ENCODE results near the gene ACAN. TPM values are rescaled to one million over a fixed set of nuclear protein-coding genes. Genes with fewer than 3 reads are reported as not detected.

ACAN gene
- total RNA-seq, 1 experiment from 2014 or later = 0.96 TPM

GRCh38 chr15:88842156-88842555, 38.9 kb downstream of the ACAN start:
- DNase-seq (ENCODE audit: low read depth) = no peak

- no peak for DNase-seq (ENCODE audit: low read depth)
Measured at GRCh38 chr15:88843334-88843733, 40.1 kb downstream of the ACAN start.

- no peak for DNase-seq (ENCODE audit: low read depth)
Measured at GRCh38 chr15:88844749-88845386, 41.6 kb downstream of the ACAN start.

GRCh38 chr15:88845616-88846015, 42.4 kb downstream of the ACAN start:
- DNase-seq (ENCODE audit: low read depth) = no peak

- no peak for DNase-seq (ENCODE audit: low read depth)
Measured at GRCh38 chr15:88847144-88847543, 43.9 kb downstream of the ACAN start.

- no peak for DNase-seq (ENCODE audit: low read depth)
Measured at GRCh38 chr15:88848203-88848602, 45.0 kb downstream of the ACAN start.

GRCh38 chr15:88849376-88850072, 46.3 kb downstream of the ACAN start:
- no peak for DNase-seq (ENCODE audit: low read depth)

- DNase-seq (ENCODE audit: low read depth) = no peak
Measured at GRCh38 chr15:88852476-88852875, 49.2 kb downstream of the ACAN start.

- no peak for DNase-seq (ENCODE audit: low read depth)
Measured at GRCh38 chr15:88858934-88859333, 55.7 kb downstream of the ACAN start.

GRCh38 chr15:88859550-88859949, 56.3 kb downstream of the ACAN start:
- DNase-seq (ENCODE audit: low read depth) = no peak

- DNase-seq (ENCODE audit: low read depth) = no peak
Measured at GRCh38 chr15:88860212-88860611, 57.0 kb downstream of the ACAN start.

- no peak for DNase-seq (ENCODE audit: low read depth)
Measured at GRCh38 chr15:88863412-88863811, 60.2 kb downstream of the ACAN start.

GRCh38 chr15:88864861-88865497, 61.7 kb downstream of the ACAN start:
- DNase-seq (ENCODE audit: low read depth) = no peak

- DNase-seq (ENCODE audit: low read depth) = no peak
Measured at GRCh38 chr15:88865498-88866099, 62.4 kb downstream of the ACAN start.

- DNase-seq (ENCODE audit: low read depth) = no peak
Measured at GRCh38 chr15:88866295-88866881, 63.2 kb downstream of the ACAN start.

GRCh38 chr15:88871313-88871712, 68.1 kb downstream of the ACAN start:
- DNase-seq (ENCODE audit: low read depth) = no peak

- peak; percentile 37 for DNase-seq (ENCODE audit: low read depth)
Measured at GRCh38 chr15:88872106-88872505, 68.9 kb downstream of the ACAN start.

GRCh38 chr15:88872706-88873105, 69.5 kb downstream of the ACAN start:
- DNase-seq (ENCODE audit: low read depth) = no peak

- DNase-seq (ENCODE audit: low read depth) = no peak
Measured at GRCh38 chr15:88873786-88874185, 70.5 kb downstream of the ACAN start.

GRCh38 chr15:88874275-88874674, 71.0 kb downstream of the ACAN start:
- DNase-seq (ENCODE audit: low read depth) = no peak

- no peak for DNase-seq (ENCODE audit: low read depth)
Measured at GRCh38 chr15:88874684-88875083, 71.4 kb downstream of the ACAN start.

GRCh38 chr15:88876573-88876972, 73.3 kb downstream of the ACAN start:
- DNase-seq (ENCODE audit: low read depth) = no peak

All from RPMI7951 (cell line).